Fibroblast of lung (primary cell): ENCODE results near the gene BTBD16.

Experiments used
- CTCF ChIP-seq, 2 donors: IDR thresholded peaks in 1 of 2; conservative IDR thresholded peaks in 1 of 2; 1 replicate in 1 of 2; 2 replicates in 1 of 2; pipeline ENCODE4 v1.5.1; 2011 to 2012; ENCODE audit warnings: low read length in 2 of 2, control low read depth in 1 of 2, inconsistent platforms in 1 of 2, low read depth in 1 of 2, mild to moderate bottlenecking in 1 of 2
- EZH2 ChIP-seq: IDR thresholded peaks from 2 replicates; pipeline ENCODE4 v1.5.1; 2012; ENCODE audit warnings: low read length, control low read depth, mild to moderate bottlenecking; ENCODE audit errors: missing control alignments

GRCh38 chr10:122387572-122387971 lies 116.5 kb downstream of the BTBD16 start:
- no peak for TF ChIP-seq CTCF (conservative IDR thresholded peaks at IDR 0.05 in 1 of 2, IDR thresholded peaks at IDR 0.05 in 1 of 2; ENCODE audit: low read depth in 1 of 2, low read length in 2 of 2)
- TF ChIP-seq EZH2 = no peak
